ENCODE results near the gene RGS3.

The RGS3 gene

GRCh38 chr9:113468716-113469448, 5.4 kb downstream of the RGS3 start:
- Histone ChIP-seq H3K27me3 (ENCODE audit: insufficient read depth, poor library complexity, severe bottlenecking) (no peaks in the 10 kb centered on the region), H3K27ac (replicated peaks) (no peak overlapping the region), H3K4me3 (replicated peaks; ENCODE audit: insufficient read depth, low read length) (no peak overlapping the region)
- no peak for DNase-seq (ENCODE audit: low read depth in 1 of 2, low spot score in 1 of 2)
- TF ChIP-seq POLR2AphosphoS5 (IDR thresholded peaks at IDR 0.05; ENCODE audit: low read depth): no peak
- no peak for TF ChIP-seq GABPA (IDR thresholded peaks at IDR 0.05; ENCODE audit: low read depth)
- no peak for TF ChIP-seq REST (IDR thresholded peaks at IDR 0.05; ENCODE audit: insufficient replicate concordance, low read depth)
- no peak for TF ChIP-seq CTCF (IDR thresholded peaks at IDR 0.05; ENCODE audit: insufficient read depth, low read length)
- TF ChIP-seq SPI1 (IDR thresholded peaks at IDR 0.05; ENCODE audit: borderline replicate concordance, low read depth): no peak

DNA sequence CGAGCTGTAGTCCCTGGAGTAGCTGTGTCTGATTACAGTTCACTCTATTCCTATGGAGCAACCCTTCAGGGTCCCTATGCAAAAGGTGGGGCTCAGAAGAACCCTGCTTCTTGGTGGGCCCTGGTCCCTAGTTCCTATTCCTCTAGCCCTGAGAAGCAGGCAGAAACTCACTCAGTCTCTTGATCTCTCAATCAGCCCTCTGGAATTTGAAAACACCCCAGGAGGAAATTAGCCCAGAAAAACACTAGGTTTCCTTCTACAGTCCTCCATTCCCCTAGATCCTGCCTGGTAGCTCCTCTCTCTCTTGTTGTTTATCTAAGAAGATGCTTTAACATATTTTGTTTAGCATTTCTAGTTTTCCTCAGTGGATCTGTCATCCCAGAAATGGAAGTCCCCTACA, 7.6 kb downstream of the RGS3 start:
- H3K27me3 ChIP-seq (ENCODE audit: insufficient read depth, poor library complexity, severe bottlenecking): no peaks in the 10 kb centered on the region
- H3K27ac ChIP-seq (replicated peaks): no peak overlapping the region
- no peak for DNase-seq (ENCODE audit: low read depth in 1 of 2, low spot score in 1 of 2)
- TF ChIP-seq GABPA (IDR thresholded peaks at IDR 0.05; ENCODE audit: low read depth) (no peak), SPI1 (IDR thresholded peaks at IDR 0.05; ENCODE audit: borderline replicate concordance, low read depth) (no peak), REST (IDR thresholded peaks at IDR 0.05; ENCODE audit: insufficient replicate concordance, low read depth) (no peak), CTCF (IDR thresholded peaks at IDR 0.05; ENCODE audit: insufficient read depth, low read length) (no peak), POLR2AphosphoS5 (IDR thresholded peaks at IDR 0.05; ENCODE audit: low read depth) (no peak)
- no peak overlapping the region for H3K4me3 ChIP-seq (replicated peaks; ENCODE audit: insufficient read depth, low read length)

DNA sequence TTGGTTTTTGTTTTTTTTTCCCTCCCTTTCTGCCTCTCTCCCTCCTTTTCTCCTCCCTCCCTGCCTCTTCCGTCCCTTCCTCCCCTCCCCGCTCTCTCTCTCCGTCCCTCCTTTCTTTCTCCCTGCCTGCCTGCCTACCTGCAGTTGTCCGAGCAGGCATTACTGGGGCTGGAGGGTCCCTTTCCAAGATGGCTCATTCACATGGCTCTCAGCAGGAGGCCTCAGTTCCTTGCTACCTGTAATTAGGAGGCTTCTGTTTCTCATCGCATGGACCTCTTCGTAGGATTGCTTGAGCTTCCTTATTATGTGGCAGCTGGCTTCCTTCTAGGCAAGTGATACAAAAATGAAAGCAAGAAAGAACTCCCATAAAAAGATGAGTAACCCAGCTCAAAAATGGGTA, 8.0 kb downstream of the RGS3 start:
- no peak overlapping the region for H3K27ac ChIP-seq (replicated peaks)
- TF ChIP-seq GABPA (IDR thresholded peaks at IDR 0.05; ENCODE audit: low read depth) (no peak), SPI1 (IDR thresholded peaks at IDR 0.05; ENCODE audit: borderline replicate concordance, low read depth) (no peak), REST (IDR thresholded peaks at IDR 0.05; ENCODE audit: insufficient replicate concordance, low read depth) (no peak), POLR2AphosphoS5 (IDR thresholded peaks at IDR 0.05; ENCODE audit: low read depth) (no peak), CTCF (IDR thresholded peaks at IDR 0.05; ENCODE audit: insufficient read depth, low read length) (no peak)

More for the DNA sequence above, 8.0 kb downstream of the RGS3 start:
- DNase-seq (ENCODE audit: low read depth in 1 of 2, low spot score in 1 of 2): no peak
- H3K27me3 ChIP-seq (ENCODE audit: insufficient read depth, poor library complexity, severe bottlenecking): no peaks in the 10 kb centered on the region
- no peak overlapping the region for H3K4me3 ChIP-seq (replicated peaks; ENCODE audit: insufficient read depth, low read length)
